Measurements from ENCODE around the gene ARF1.
"Not testable (repeated sequence)": the region's sequence is repeated elsewhere in the genome, so short reads cannot be mapped to it uniquely, and the experiment has no call there.

Gene ARF1

DNA sequence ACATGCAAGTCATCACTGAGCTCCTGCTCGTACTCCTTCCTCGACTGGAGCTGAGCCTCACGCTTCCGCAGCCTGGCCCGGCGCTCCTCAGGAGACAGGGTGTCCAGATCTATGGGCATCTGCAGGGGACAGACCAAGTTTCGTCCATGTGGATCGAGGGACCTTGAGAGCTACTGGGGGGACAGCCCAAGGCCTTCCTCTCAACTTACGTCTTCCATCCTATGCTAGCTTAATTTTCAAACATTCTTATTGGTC is 24.2 kb downstream of the ARF1 start:
- Mint-ChIP-seq H3K36me3 (ENCODE audit: low read depth) (peaks cover 52% of the 10 kb centered on the region), H3K9me3 (no peaks in the 10 kb centered on the region), H3K27ac (peak overlapping the region; percentile 70), H3K4me1 (ENCODE audit: low read depth) (peaks cover 41% of the 10 kb centered on the region), H3K27me3 (no peaks in the 10 kb centered on the region), H3K4me3 (peak overlapping the region; percentile 23)
- no peak for DNase-seq

DNA sequence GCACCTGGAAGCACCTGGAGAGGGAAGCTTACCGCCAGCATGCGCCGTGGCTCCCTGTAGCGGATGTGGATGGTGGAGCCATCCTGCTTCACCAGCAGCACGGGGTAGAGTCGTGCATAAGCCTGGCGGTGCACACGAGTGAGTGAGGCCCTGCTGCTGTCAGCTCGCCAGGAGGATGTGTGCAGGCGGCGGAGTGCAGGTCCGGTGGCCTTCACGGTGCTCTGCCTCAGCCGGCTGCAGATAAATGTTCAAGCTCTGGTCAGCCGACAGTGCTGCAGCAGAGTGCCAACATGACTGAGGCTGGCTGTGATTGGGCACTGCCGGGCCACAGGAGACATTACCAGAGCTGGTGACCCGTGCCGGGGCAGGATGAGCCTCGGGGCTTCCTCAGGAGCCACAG is 25.1 kb downstream of the ARF1 start:
- Mint-ChIP-seq H3K27ac (peak overlapping the region; percentile 95), H3K4me3 (peak overlapping the region; percentile 92), H3K4me1 (ENCODE audit: low read depth) (peaks cover 41% of the 10 kb centered on the region), H3K36me3 (ENCODE audit: low read depth) (peaks cover 51% of the 10 kb centered on the region), H3K9me3 (no peaks in the 10 kb centered on the region), H3K27me3 (no peaks in the 10 kb centered on the region)
- no peak for DNase-seq

DNA sequence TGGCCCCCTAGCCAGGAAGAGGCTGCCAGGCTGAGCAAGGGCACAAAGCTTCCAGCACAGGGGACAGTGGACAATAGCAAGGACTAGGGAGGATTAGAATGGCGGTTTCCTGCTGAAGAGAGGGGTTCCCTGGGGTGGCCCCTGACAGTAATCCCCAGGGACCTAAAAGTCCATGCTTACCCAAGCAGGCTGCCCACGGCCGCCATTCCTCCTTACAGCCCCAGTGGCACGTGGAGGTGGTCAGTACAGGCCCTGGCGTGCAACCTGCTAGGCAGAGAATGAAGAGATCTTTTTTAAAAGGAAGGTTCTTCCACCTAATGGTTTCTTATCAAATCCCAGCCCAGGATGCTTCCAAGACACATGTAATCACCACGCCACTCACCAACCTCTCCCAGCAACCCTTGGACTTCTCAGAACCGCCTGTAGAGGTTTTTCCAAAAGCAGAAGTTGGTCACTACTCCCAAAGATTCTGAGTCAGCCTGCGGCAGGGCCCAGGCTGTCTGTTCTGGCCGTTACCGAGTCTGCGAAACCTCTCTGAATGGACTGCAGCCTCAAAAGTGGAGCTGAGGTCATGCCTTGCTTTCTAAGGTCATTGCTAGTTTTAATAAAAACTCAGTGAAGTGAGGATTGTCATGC is 25.7 kb downstream of the ARF1 start:
- Mint-ChIP-seq H3K9me3 (no peaks in the 10 kb centered on the region), H3K36me3 (ENCODE audit: low read depth) (peaks cover 49% of the 10 kb centered on the region), H3K27ac (peak overlapping the region; percentile 95), H3K27me3 (no peaks in the 10 kb centered on the region), H3K4me1 (ENCODE audit: low read depth) (peaks cover 40% of the 10 kb centered on the region), H3K4me3 (peak overlapping the region; percentile 92)
- DNase-seq = no peak

DNA sequence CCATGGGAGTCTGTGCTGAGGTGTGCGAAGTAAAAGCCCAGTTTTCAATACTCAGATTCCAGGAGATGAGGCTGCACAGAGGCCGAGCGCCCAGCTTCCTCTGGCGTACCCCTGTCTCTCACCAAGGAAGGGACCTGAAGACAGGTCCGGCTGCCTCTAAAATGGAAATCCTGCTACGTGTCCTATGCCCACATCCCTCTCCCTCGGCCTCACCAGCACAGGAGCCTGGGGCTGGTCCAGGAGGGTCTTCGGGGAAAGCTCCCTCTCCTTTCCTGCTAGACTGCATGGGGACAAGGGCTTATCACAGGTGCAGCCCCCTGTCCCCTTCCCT is 26.2 kb downstream of the ARF1 start:
- peak overlapping the region; percentile 95 for H3K27ac Mint-ChIP-seq
- no peaks in the 10 kb centered on the region for H3K9me3 Mint-ChIP-seq
- H3K4me1 Mint-ChIP-seq (ENCODE audit: low read depth) = peaks cover 35% of the 10 kb centered on the region
- DNase-seq = no peak
- H3K27me3 Mint-ChIP-seq = no peaks in the 10 kb centered on the region
- peaks cover 44% of the 10 kb centered on the region for H3K36me3 Mint-ChIP-seq (ENCODE audit: low read depth)
- H3K4me3 Mint-ChIP-seq = peak overlapping the region; percentile 92

DNA sequence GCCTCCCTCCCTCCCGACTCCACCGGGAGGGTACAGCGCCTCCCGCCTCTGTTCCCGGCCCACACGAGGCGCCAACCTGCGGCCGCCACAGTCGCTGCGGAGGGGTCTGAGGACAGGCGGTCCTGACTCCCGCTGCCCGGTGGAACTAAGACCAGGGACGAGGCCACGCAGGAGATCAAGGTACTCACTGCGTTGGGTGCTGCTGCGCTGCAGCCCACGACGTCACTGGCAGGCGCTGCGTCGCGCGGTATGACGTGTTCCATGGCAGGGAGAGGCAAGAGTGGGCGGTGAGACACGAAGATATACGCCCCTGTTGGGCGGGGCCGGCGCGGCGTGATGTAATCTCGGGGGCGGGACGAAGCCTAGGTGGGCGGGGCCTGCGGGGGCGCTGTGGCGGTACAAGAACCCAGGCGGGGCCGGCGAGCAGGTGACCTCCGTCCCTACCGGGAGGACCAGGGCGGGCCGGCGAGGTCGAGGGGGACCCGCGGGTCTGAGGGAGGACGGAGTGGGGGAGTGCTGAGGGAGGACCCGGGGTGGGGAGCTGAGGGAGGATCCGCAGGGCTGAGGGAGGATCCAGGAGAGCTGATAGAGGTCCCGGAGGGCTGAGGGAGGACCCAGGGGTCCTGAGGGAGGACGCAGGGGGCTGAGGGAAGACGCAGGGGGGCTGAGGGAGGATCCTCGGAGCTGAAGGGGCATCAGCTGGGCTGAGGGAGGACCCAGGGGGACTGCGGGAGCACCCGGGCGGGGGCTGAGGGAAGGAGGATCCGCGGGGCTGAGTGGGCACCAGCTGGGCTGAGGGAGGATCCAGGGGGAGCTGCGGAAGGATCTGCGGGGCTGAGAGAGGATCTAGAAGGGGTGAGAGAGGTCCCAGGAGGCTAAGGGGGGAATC is 26.8 kb downstream of the ARF1 start, which contains the start of gene MRPL55:
Gene MRPL55 (minus strand): TSS at position 227 of the 889 bp plus-strand sequence. CDS start 1,039 bp downstream, outside the sequence.
- H3K27me3 Mint-ChIP-seq = no peaks in the 10 kb centered on the region

DNA sequence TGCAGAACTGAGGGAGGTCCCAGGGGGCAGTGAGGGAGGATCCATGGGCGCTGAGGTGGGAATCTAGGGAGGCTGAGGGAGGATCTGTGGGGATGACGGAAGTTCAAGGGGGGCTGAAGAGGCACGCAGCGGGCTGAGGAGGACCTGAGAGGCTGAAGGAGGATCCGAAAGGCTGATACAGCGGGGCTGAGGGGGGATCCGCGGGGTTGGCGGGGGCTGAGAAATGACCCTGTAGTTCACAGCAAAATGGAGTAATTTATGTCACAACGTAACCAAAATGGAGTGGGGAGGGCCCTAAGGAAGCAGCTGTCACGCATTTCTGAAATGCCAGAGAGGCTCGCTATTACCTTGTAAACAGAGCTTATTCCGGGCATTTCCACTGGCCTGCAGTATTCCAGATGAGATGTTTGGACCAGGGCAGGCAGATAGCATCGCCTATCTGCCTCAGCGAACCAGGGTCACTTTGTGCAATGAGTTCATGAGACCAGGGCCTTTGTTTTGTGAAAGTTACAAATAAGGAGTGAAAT is 27.5 kb downstream of the ARF1 start:
- Mint-ChIP-seq H3K36me3 (ENCODE audit: low read depth) (peaks cover 39% of the 10 kb centered on the region), H3K27me3 (no peaks in the 10 kb centered on the region), H3K4me1 (ENCODE audit: low read depth) (peaks cover 22% of the 10 kb centered on the region), H3K4me3 (peak overlapping the region; percentile 92), H3K9me3 (no peaks in the 10 kb centered on the region), H3K27ac (peak overlapping the region; percentile 95)
- no peak for DNase-seq

More for the DNA sequence above, 26.8 kb downstream of the ARF1 start, which contains the start of gene MRPL55:
- H3K4me1 Mint-ChIP-seq (ENCODE audit: low read depth) = peaks cover 29% of the 10 kb centered on the region
- H3K9me3 Mint-ChIP-seq = no peaks in the 10 kb centered on the region
- peak; percentile 100 for DNase-seq
- H3K27ac Mint-ChIP-seq = peak within 1 kb of the TSS; percentile 95
- peak within 1 kb of the TSS; percentile 92 for H3K4me3 Mint-ChIP-seq
- H3K36me3 Mint-ChIP-seq (ENCODE audit: low read depth) = peaks cover 42% of the 10 kb centered on the region

DNA sequence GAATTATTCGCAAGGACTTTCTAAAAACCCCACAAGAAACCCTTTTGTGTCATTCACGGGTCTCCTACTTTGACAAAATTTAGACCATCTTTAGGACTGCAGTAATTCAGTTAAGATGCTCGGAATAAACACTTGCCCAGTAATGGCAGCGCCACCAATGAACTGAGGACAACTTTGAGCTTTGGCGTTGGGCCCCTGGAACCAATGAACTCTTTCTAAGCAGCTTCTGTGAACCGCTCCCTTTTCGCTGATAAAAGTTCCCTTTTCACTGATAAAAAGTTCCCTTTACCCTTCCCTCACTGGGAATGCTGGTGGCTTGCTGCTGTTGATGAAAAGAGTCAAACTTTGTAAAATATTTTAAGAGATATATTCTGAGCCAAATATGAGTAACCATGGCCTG is 28.0 kb downstream of the ARF1 start:
- H3K9me3 Mint-ChIP-seq = no peaks in the 10 kb centered on the region
- peaks cover 22% of the 10 kb centered on the region for H3K4me1 Mint-ChIP-seq (ENCODE audit: low read depth)
- H3K36me3 Mint-ChIP-seq (ENCODE audit: low read depth) = peaks cover 34% of the 10 kb centered on the region
- H3K27me3 Mint-ChIP-seq = no peaks in the 10 kb centered on the region
- no peak for DNase-seq
- H3K4me3 Mint-ChIP-seq = peak overlapping the region; percentile 92
- peak overlapping the region; percentile 35 for H3K27ac Mint-ChIP-seq

DNA sequence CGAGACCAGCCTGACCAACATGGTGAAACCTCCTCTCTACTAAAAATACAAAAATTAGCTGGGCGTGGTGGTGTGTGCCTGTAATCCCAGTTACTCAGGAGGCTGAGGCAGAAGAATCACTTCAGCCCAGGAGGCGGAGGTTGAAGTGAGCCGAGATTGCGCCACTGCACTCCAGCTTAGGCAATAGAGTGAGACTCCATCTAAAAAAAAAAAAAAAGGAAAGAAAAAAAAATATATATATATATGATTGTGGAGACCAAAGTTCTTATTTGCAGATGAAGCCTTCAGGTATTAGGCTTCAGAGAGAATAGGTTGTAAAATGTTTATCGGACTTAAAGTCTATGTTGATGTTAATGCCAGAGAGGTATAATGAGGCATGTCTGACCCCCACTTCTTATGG is 28.8 kb downstream of the ARF1 start:
- H3K27ac Mint-ChIP-seq = not testable (repeated sequence)

DNA sequence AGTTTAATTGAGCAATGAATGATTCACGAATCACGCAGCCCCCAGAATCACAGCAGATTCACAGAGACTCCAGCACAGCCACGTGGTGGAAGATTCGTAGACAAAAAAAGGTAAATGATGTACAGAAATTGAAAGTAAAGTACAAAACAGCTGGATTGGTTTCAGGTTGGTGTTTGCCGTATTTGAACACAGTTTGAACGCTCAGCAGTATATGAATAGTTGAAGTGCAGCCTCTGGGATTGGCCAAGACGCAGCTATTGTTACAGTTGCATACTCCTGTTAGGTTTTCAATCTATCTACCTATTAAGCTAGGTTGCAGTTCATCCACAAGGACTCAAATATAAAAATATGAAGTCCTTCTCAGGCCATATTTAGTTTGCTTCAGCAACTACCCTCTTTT is 29.7 kb downstream of the ARF1 start:
- Mint-ChIP-seq H3K4me3 (no peak overlapping the region), H3K27ac (no peak overlapping the region), H3K9me3 (no peaks in the 10 kb centered on the region), H3K36me3 (ENCODE audit: low read depth) (peaks cover 18% of the 10 kb centered on the region), H3K27me3 (no peaks in the 10 kb centered on the region), H3K4me1 (ENCODE audit: low read depth) (peaks cover 20% of the 10 kb centered on the region)
- no peak for DNase-seq

More for the DNA sequence above, 28.8 kb downstream of the ARF1 start:
- not testable (repeated sequence) for H3K4me3 Mint-ChIP-seq, H3K27me3 Mint-ChIP-seq, DNase-seq, H3K9me3 Mint-ChIP-seq
- Mint-ChIP-seq H3K4me1 (ENCODE audit: low read depth) (peaks cover 21% of the 10 kb centered on the region), H3K36me3 (ENCODE audit: low read depth) (peaks cover 26% of the 10 kb centered on the region)

DNA sequence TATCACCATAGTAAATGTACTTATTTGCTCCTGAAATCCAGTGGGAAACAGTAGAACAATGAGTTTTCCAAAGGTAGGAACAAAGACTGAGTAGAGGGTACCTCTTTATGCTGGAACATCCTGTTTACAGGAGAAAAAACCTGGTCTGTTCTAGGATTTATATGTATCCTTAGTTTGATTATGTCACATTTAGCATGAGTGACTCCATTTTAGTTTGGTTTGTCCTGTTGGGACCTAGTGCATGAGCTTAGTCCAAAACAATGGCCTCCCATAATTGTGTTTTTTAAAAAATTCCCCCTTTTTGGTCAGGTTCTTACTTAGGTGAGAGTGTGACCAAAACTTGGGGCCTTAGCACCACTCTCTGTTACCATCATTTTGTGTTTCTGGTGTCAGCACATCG is 30.1 kb downstream of the ARF1 start:
- Mint-ChIP-seq H3K9me3 (no peaks in the 10 kb centered on the region), H3K4me3 (no peak overlapping the region), H3K27ac (no peak overlapping the region), H3K27me3 (no peaks in the 10 kb centered on the region), H3K36me3 (ENCODE audit: low read depth) (peaks cover 14% of the 10 kb centered on the region), H3K4me1 (ENCODE audit: low read depth) (peaks cover 18% of the 10 kb centered on the region)
- no peak for DNase-seq

DNA sequence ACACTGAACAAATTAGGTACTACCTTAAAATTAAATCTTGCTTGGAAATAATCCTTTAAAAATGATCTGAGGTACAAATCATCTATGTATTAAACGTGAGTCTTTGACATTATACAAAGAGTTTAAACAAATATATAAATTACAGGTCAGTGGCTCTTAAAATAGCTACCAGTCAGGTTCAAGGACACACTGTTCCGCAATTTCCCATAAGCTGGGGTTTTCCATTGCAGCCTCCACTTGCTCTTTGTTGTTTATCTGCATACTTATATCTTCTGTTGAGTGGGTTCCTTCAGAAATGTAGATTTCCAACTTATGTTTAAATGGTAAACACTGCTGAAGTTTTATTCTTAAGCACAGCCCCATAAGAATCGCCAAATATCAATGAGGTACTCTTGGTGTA is 32.3 kb downstream of the ARF1 start:
- Mint-ChIP-seq H3K36me3 (ENCODE audit: low read depth) (peaks cover 3% of the 10 kb centered on the region), H3K4me3 (no peak overlapping the region), H3K27ac (no peak overlapping the region), H3K27me3 (no peaks in the 10 kb centered on the region), H3K4me1 (ENCODE audit: low read depth) (peaks cover 5% of the 10 kb centered on the region), H3K9me3 (peaks cover 3% of the 10 kb centered on the region)
- no peak for DNase-seq

DNA sequence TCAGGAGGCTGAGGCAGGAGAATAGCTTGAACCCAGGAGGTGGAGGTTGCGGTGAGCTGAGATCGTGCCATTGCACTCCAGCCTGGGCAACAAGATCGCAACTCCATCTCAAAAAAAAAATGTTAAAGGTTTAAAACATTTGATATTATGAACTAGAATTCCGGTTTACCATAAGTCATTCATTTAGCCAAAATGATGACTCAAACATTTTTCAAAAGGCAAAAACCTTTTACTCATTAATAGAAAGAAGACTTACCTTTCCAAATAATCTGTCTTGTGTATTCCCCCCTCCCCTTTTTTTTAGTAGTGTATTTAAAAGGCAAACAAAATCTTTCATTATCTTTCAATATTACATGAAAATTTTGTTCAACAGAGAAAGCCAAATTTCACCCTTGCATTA is 34.8 kb downstream of the ARF1 start:
- Mint-ChIP-seq H3K36me3 (ENCODE audit: low read depth) (peaks cover 3% of the 10 kb centered on the region), H3K9me3 (peaks cover 3% of the 10 kb centered on the region), H3K27me3 (no peaks in the 10 kb centered on the region), H3K27ac (no peak overlapping the region), H3K4me1 (ENCODE audit: low read depth) (peaks cover 7% of the 10 kb centered on the region), H3K4me3 (no peak overlapping the region)
- no peak for DNase-seq

DNA sequence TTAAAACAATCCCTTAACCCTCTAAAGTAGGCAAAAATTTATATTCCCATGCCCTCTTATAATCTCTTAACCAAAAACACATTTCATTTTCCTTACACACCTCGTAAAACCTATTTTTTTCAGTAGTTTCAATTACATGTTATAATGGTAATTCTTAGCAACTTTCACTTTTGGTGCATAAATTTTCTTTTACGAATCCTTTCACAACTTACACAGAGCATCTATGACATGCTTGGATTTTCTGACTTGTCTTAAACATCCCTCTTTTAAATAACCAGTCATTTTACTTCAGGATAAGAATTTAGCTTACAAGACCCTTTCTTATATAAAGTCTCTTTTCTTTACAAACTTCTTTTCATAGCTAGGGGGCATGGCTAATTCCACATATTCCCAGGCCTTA is 35.5 kb downstream of the ARF1 start:
- DNase-seq = no peak
- Mint-ChIP-seq H3K4me3 (no peak overlapping the region), H3K4me1 (ENCODE audit: low read depth) (peaks cover 7% of the 10 kb centered on the region), H3K27ac (no peak overlapping the region), H3K36me3 (ENCODE audit: low read depth) (peaks cover 3% of the 10 kb centered on the region), H3K27me3 (no peaks in the 10 kb centered on the region), H3K9me3 (peaks cover 3% of the 10 kb centered on the region)

DNA sequence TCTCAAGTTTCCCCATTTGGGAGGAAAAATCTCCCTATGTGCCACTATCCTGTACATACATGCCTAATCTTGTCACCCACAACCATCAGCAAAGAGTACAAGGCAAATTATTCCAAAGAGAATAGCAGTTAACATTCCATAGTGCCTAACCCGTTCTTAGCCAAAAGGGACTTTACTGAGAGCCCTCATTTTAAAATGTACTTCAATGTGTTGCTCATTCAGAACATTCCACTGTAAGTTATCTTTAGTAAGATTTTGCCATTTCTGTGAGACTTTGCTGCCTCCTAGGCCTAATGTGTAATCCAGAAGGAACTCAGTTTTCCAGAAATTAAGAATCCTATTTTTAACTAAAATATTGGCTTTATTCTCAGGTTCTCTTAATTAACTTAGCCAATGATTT is 37.8 kb downstream of the ARF1 start:
- Mint-ChIP-seq H3K36me3 (ENCODE audit: low read depth) (peaks cover 3% of the 10 kb centered on the region), H3K4me3 (peak overlapping the region; percentile 56), H3K9me3 (peaks cover 3% of the 10 kb centered on the region), H3K27me3 (no peaks in the 10 kb centered on the region), H3K4me1 (ENCODE audit: low read depth) (peaks cover 9% of the 10 kb centered on the region), H3K27ac (no peak overlapping the region)
- DNase-seq = no peak

DNA sequence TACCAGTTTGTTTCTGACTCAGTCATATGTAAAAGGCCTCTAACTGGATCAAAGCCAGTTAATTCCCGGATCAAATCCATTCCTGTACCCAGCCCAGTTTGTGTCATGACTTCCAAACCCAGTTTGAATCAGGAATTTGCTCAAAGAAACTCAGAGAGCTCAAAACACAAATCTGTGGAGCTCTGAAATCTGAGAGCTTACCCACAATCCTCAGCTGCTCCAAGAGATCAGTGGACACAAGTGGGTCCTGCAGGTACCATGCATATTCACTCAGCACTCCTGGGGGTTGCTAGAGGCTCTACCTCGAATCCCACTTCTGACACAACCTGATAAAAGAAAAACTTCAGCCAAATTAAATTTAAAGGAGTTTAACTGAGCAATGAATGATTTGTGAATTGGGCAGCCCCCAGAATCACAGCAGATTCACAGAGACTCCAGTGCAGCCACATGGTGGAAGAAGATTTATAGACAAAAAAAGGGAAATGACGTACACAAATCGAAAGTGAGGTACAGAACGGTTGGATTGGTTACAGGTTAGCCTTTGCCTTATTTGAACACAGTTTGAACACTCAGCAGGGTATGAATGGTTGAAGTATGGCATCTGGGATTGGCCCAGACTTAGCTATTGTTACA is 38.5 kb downstream of the ARF1 start:
- Mint-ChIP-seq H3K27ac (no peak overlapping the region), H3K9me3 (peaks cover 3% of the 10 kb centered on the region), H3K4me3 (peak overlapping the region; percentile 56), H3K27me3 (no peaks in the 10 kb centered on the region), H3K36me3 (ENCODE audit: low read depth) (peaks cover 3% of the 10 kb centered on the region), H3K4me1 (ENCODE audit: low read depth) (peaks cover 9% of the 10 kb centered on the region)
- no peak for DNase-seq

Data from activated T-cell treated with anti-CD3 and anti-CD28 coated beads, Interleukin-2, amount 50 U/mL, for 24 hours (primary cell).